HL-60 (cell line): ENCODE data around the gene CXXC5.

Experiments
- CTCF ChIP-seq: IDR thresholded peaks from one replicate; pipeline ENCODE4 v1.5.1; 2011; ENCODE audit warnings: low read length, control low read depth, inconsistent platforms; ENCODE audit not compliant: insufficient read depth
- GABPA ChIP-seq: IDR thresholded peaks from 2 replicates; pipeline ENCODE4 v1.6.1; 2012; ENCODE audit warnings: low read depth
- POLR2AphosphoS5 ChIP-seq: IDR thresholded peaks from 2 replicates; pipeline ENCODE4 v1.6.1; 2012; ENCODE audit warnings: low read depth
- REST ChIP-seq: IDR thresholded peaks from 2 replicates; pipeline ENCODE4 v1.6.1; 2012; ENCODE audit warnings: low read depth; ENCODE audit not compliant: insufficient replicate concordance
- SPI1 ChIP-seq: IDR thresholded peaks from 2 replicates; pipeline ENCODE4 v1.6.1; 2012; ENCODE audit warnings: low read depth, mild to moderate bottlenecking, borderline replicate concordance

DNA sequence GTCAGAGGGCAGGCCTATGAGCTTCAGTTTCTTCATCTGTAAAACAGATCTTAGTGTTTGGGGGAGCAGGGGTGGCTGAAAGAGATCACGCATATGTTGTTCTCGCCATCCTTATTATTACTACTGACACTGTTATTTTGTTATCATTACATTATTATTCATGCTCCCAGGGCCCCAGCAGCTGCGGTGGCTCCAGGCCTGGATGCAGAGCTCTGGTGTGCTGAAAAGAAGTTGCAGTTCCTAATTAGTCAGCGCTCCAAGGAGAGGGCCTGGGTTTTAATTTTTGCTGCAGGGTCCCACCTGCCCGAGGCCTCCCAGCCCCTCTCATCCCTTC, 19.5 kb downstream of the CXXC5 start:
- TF ChIP-seq CTCF = no peak
- TF ChIP-seq REST = no peak
- TF ChIP-seq GABPA = no peak
- TF ChIP-seq POLR2AphosphoS5 = no peak
- TF ChIP-seq SPI1 = no peak
